ENCODE data around the gene DOC2A. TPM values are rescaled to one million over a fixed set of nuclear protein-coding genes. Genes with fewer than 3 reads are reported as not detected.

DOC2A gene
- total RNA-seq, 1 donor from 2014 or later = 5.3 TPM

- TF ChIP-seq, protein P1, sequence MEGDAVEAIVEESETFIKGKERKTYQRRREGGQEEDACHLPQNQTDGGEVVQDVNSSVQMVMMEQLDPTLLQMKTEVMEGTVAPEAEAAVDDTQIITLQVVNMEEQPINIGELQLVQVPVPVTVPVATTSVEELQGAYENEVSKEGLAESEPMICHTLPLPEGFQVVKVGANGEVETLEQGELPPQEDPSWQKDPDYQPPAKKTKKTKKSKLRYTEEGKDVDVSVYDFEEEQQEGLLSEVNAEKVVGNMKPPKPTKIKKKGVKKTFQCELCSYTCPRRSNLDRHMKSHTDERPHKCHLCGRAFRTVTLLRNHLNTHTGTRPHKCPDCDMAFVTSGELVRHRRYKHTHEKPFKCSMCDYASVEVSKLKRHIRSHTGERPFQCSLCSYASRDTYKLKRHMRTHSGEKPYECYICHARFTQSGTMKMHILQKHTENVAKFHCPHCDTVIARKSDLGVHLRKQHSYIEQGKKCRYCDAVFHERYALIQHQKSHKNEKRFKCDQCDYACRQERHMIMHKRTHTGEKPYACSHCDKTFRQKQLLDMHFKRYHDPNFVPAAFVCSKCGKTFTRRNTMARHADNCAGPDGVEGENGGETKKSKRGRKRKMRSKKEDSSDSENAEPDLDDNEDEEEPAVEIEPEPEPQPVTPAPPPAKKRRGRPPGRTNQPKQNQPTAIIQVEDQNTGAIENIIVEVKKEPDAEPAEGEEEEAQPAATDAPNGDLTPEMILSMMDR (IDR thresholded peaks at IDR 0.05; ENCODE audit: unreplicated experiment) = no peak
- Mint-ChIP-seq H3K9me3 (no peaks in the 10 kb centered on the region), H3K27ac (peak overlapping the region; percentile 79), H3K4me3 (peak overlapping the region; percentile 85), H3K36me3 (no peaks in the 10 kb centered on the region), H3K27me3 (ENCODE audit: low read depth) (no peaks in the 10 kb centered on the region), H3K4me1 (peaks cover 17% of the 10 kb centered on the region)
- peak; percentile 84 to 93 for DNase-seq (ENCODE audit: low spot score in 2 of 2, unreplicated experiment in 2 of 2)
Observed at GRCh38 chr16:30052671-30053372, 42.0 kb upstream of the DOC2A start.

DNA sequence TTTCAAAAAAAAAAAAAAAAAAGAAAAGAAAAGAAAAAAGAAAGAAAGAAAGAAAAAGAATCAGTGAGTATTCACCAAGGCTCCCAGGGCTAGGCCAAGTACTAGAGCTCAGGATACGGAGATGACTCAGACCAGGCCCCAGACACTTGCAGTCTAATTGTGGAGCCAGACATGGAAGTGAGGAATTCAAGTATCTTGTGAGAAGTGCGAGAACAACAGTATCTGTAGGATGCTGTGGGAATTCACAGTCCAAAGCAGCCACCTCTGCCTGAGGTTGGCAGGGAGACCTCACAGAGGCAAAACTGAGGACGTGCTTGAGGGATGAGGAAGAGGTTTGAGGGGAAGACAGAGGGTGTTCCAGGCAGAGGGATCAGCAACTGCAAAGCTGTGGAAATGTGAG is 40.7 kb upstream of the DOC2A start:
- H3K4me3 Mint-ChIP-seq = peak overlapping the region; percentile 59
- H3K9me3 Mint-ChIP-seq = no peaks in the 10 kb centered on the region
- peaks cover 17% of the 10 kb centered on the region for H3K4me1 Mint-ChIP-seq
- no peak for DNase-seq (ENCODE audit: low spot score in 2 of 2, unreplicated experiment in 2 of 2)
- no peaks in the 10 kb centered on the region for H3K27me3 Mint-ChIP-seq (ENCODE audit: low read depth)
- no peaks in the 10 kb centered on the region for H3K36me3 Mint-ChIP-seq
- H3K27ac Mint-ChIP-seq = peak overlapping the region; percentile 75
- TF ChIP-seq, protein P1 (IDR thresholded peaks at IDR 0.05; ENCODE audit: unreplicated experiment) = no peak

DNA sequence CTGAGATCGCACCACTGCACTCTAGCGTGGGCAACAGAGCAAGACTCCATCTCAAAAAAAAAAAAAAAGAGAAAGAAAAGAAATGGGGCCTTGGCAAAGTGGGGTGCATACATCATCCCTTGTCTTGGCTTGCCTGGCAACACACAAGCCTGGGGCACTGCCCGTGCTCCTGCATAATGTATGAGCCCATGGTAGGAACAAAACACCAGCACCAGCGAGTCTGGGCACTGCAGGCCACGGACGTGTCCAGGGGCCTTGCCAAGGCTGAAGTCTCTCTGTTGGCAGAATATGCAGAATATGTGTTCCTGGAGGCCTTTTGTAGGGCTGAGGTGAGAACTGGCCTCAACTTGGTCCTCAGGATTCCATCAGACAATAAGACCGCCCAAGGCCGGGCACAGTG is 39.0 kb upstream of the DOC2A start:
- TF ChIP-seq, protein P1 (IDR thresholded peaks at IDR 0.05; ENCODE audit: unreplicated experiment) = no peak
- DNase-seq (ENCODE audit: low spot score in 2 of 2, unreplicated experiment in 2 of 2) = no peak
- Mint-ChIP-seq H3K27me3 (ENCODE audit: low read depth) (peaks cover 2% of the 10 kb centered on the region), H3K36me3 (no peaks in the 10 kb centered on the region), H3K4me3 (no peak overlapping the region), H3K4me1 (peaks cover 14% of the 10 kb centered on the region), H3K9me3 (no peaks in the 10 kb centered on the region), H3K27ac (no peak overlapping the region)

GRCh38 chr16:30046588-30046987 is 35.8 kb upstream of the DOC2A start:
- no peak for DNase-seq (ENCODE audit: low spot score in 2 of 2, unreplicated experiment in 2 of 2)
- Mint-ChIP-seq H3K36me3 (no peaks in the 10 kb centered on the region), H3K9me3 (no peaks in the 10 kb centered on the region), H3K4me3 (no peak overlapping the region), H3K4me1 (no peaks in the 10 kb centered on the region), H3K27ac (no peak overlapping the region), H3K27me3 (ENCODE audit: low read depth) (peaks cover 4% of the 10 kb centered on the region)
- TF ChIP-seq, protein P1 (IDR thresholded peaks at IDR 0.05; ENCODE audit: unreplicated experiment) = no peak

DNA sequence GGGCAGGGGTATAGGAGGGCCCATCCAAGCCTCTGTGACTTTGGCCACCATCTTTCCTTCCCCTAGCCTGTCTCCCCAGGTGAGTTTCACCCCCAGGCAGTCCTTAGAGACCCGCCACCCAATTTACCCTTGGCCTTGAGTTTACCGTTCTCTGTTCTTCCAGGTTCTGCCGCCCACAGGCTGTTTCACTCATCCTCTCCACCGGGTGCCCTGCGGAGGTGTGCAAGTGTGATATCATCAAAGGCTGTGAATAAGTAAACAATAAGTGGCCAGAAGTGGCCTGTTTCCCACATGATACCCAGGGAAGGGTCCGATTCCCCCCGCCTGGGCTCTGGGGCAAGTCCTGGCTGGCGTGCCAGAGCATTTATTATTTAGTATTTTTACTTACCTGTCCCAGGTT is 35.4 kb upstream of the DOC2A start:
- Mint-ChIP-seq H3K27me3 (ENCODE audit: low read depth) (peaks cover 4% of the 10 kb centered on the region), H3K36me3 (no peaks in the 10 kb centered on the region), H3K4me3 (no peak overlapping the region), H3K4me1 (no peaks in the 10 kb centered on the region), H3K27ac (no peak overlapping the region), H3K9me3 (no peaks in the 10 kb centered on the region)
- no peak for DNase-seq (ENCODE audit: low spot score in 2 of 2, unreplicated experiment in 2 of 2)
- TF ChIP-seq, protein P1 (IDR thresholded peaks at IDR 0.05; ENCODE audit: unreplicated experiment) = no peak

Data from mesothelial cell of epicardium (in vitro differentiated cells).